HG02610 (cell line): ENCODE measurements around the gene GMEB2.
A peak's percentile ranks its signal among the peaks of the same experiment; 100 is the strongest.
"Not testable (repeated sequence)": the region's sequence is repeated elsewhere in the genome, so short reads cannot be mapped to it uniquely, and the experiment has no call there.

Source experiments
- ATAC-seq: cut with Tn5 transposase; IDR thresholded peaks from one replicate; pipeline ENCODE4 v1.9.1; 2021; ENCODE audit warnings: mild to moderate bottlenecking, moderate library complexity; ENCODE audit not compliant: unreplicated experiment

Gene GMEB2

GRCh38 chr20:63657937-63658748, 31.2 kb upstream of the GMEB2 start, which contains the start of gene RTEL1:
RTEL1 (plus strand) TSS chr20:63658312; CDS start chr20:63659403, 1,091 bp downstream.
- peak; percentile 78 for ATAC-seq

GRCh38 chr20:63657260-63657936, 30.5 kb upstream of the GMEB2 start:
- no peak for ATAC-seq

- no peak for ATAC-seq
These were observed 29.6 kb upstream of the GMEB2 start for GRCh38 chr20:63656451-63656850.

GRCh38 chr20:63655249-63655648, 28.3 kb upstream of the GMEB2 start:
- no peak for ATAC-seq

- no peak for ATAC-seq
These were observed 27.2 kb upstream of the GMEB2 start for GRCh38 chr20:63653974-63654668.

- ATAC-seq: no peak
These were observed 26.4 kb upstream of the GMEB2 start, which contains the start of gene STMN3 for GRCh38 chr20:63653041-63653973. STMN3 (minus strand) TSS chr20:63653424; CDS start chr20:63653345, 79 bp downstream.

- no peak for ATAC-seq
These were observed 25.5 kb upstream of the GMEB2 start for GRCh38 chr20:63652192-63652980.

GRCh38 chr20:63651942-63652191, 25.0 kb upstream of the GMEB2 start:
- no peak for ATAC-seq

GRCh38 chr20:63650486-63650885, 23.6 kb upstream of the GMEB2 start:
- ATAC-seq: not testable (repeated sequence)

GRCh38 chr20:63648895-63649589, 22.1 kb upstream of the GMEB2 start:
- no peak for ATAC-seq

GRCh38 chr20:63648190-63648589, 21.3 kb upstream of the GMEB2 start:
- no peak for ATAC-seq

- no peak for ATAC-seq
These were observed 18.3 kb upstream of the GMEB2 start for GRCh38 chr20:63645218-63645617.

- ATAC-seq: no peak
These were observed 17.0 kb upstream of the GMEB2 start for GRCh38 chr20:63643946-63644345.

GRCh38 chr20:63643499-63643898, 16.6 kb upstream of the GMEB2 start:
- ATAC-seq: no peak

- ATAC-seq: no peak
These were observed 15.8 kb upstream of the GMEB2 start for GRCh38 chr20:63642527-63643247.

GRCh38 chr20:63641792-63642523, 15.1 kb upstream of the GMEB2 start:
- ATAC-seq: peak; percentile 61

- ATAC-seq: no peak
These were observed 14.4 kb upstream of the GMEB2 start for GRCh38 chr20:63641146-63641791.
